Sigmoid colon (tissue), 3 donors: Measurements from ENCODE around the gene SND1.

ENCODE experiments used
- POLR2A ChIP-seq, 2 donors: fragments of 450-650 bp; IDR thresholded peaks; one replicate each; pipeline ENCODE4 v1.6.1; 2016; ENCODE audit warnings: antibody characterized with exemption in 2 of 2, mild to moderate bottlenecking in 2 of 2, moderate library complexity in 2 of 2
- TF ChIP-seq, protein P1 (sequence below), 4 experiments: fragments of 450-650 bp in 3 of 4; fragments of 200-600 bp in 1 of 4; IDR thresholded peaks; one replicate each; pipeline ENCODE4 v1.5.1; 2016 to 2019; ENCODE audit warnings: antibody characterized with exemption in 4 of 4, mild to moderate bottlenecking in 3 of 4, moderate library complexity in 2 of 4

- TF ChIP-seq, protein P1, sequence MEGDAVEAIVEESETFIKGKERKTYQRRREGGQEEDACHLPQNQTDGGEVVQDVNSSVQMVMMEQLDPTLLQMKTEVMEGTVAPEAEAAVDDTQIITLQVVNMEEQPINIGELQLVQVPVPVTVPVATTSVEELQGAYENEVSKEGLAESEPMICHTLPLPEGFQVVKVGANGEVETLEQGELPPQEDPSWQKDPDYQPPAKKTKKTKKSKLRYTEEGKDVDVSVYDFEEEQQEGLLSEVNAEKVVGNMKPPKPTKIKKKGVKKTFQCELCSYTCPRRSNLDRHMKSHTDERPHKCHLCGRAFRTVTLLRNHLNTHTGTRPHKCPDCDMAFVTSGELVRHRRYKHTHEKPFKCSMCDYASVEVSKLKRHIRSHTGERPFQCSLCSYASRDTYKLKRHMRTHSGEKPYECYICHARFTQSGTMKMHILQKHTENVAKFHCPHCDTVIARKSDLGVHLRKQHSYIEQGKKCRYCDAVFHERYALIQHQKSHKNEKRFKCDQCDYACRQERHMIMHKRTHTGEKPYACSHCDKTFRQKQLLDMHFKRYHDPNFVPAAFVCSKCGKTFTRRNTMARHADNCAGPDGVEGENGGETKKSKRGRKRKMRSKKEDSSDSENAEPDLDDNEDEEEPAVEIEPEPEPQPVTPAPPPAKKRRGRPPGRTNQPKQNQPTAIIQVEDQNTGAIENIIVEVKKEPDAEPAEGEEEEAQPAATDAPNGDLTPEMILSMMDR (IDR thresholded peaks at IDR 0.05) = no peak
- TF ChIP-seq POLR2A (IDR thresholded peaks at IDR 0.05) = no peak
Observed at GRCh38 chr7:127761196-127761595, 109.2 kb downstream of the SND1 start.
